Lung microvascular endothelial cell (primary cell): ENCODE measurements around the gene PLA1A. TPM values are rescaled to one million over a fixed set of nuclear protein-coding genes. Genes with fewer than 3 reads are reported as not detected.
"Not testable (repeated sequence)": the region's sequence is repeated elsewhere in the genome, so short reads cannot be mapped to it uniquely, and the experiment has no call there.

Source experiments
- DNase-seq, 2 donors: peaks; one replicate each; pipeline versions ENCODE4 v3.0.0 to v3.0.0-alpha.2; 2010; ENCODE audit warnings: low read depth in 2 of 2
- total RNA-seq: library from RNA; depleted of rRNA; stranded (reverse); fragments of >200 nt; gene quantifications from 2 replicates; pipeline ENCODE4 v1.2.1, GENCODE V29; 2014

The PLA1A gene
- total RNA-seq, 1 donor from 2014 or later = 6.2 TPM

DNA sequence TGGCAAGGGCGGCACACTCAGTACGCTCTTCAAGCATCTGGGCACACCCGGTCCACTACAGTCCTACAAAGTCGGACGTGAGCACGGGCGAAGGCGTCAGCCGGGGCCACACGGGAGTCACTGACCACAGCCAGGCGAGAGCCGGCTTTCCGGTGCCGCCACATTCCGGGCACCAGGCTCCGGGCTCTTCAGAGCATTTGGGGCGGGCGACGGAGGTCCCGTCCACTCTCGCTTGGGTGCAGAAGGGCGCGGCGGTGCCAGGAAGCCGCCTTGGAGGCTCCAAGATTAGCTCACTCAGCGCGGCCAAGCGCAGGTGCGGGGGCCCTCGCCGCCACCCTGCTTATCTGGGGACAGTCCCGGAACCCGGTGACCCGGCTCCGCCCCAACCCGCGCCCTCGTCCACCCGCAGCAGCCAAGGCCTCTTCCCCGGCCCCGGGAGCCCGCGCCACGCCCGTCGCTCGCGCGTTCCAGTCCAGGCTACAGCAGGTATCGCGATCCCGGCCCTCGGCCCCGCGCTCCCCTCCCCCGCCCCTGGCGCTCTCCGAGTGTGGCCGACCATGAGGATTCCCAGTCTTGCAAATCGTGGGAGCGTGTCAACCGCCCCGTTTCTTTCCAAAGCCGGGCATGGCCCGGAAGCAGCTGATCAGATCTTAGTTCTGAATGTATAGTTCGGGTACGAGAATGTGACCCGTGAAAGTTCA, 18.2 kb upstream of the PLA1A start, which contains the start of gene ADPRH:
ADPRH (plus strand) TSS at position 127 of the 701 bp plus-strand sequence. CDS start 2,678 bp downstream, outside the sequence.
- DNase-seq = peak; percentile 73 to 80

DNA sequence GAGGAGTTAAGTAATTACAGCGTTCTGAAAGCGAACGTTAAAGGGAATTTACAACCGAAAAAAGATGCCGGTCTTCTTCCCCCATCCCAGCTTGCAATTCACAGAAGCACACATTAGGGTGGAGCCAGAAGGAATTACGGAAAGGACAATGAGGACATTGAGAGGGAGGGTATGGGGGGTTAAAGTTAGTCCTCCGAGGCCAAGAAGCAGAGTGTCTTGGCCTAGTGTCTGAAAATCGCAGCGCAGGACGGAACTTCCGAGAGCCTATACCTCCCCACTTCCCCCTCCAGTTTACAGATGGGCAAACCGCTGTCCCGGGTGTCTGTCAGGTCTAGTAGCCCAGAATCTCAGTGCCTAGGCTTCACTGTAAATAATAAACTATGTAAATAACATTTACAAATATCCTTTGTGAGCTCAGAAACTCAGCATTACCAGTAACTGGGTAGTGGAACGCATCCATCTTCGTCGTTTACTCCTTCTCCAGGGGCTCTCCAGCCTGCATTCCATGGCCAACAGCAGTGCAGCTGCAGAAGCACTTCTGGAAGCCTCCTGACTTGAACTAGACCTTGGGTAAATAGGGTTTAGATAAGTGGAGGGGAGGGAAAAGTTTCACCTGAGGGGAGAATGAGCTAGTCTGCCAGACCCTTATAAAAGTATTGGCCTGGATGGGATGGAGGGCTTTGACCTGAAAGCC, 17.5 kb upstream of the PLA1A start:
- DNase-seq = no peak

GRCh38 chr3:119582178-119582577, 15.5 kb upstream of the PLA1A start:
- no peak for DNase-seq

DNA sequence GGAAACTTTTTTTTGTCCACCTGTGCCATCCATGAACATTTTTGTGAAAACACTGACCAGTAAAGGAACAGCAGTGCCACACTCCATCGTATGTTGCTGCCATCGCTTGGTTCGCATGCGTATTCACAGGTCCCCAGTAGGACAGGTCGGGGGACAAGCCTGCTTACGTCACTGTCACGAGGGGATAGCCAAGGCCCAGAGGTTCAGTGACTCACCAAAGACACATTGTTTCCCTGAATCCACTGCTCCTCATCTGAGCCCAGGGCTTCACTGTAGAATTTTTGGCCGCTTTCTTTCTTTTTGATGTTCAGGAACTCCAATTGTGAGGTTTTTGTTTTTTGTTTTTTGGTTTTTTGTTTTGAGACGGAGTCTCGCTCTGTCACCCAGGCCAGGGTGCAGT, 12.5 kb upstream of the PLA1A start:
- no peak for DNase-seq

GRCh38 chr3:119585856-119586570, 11.7 kb upstream of the PLA1A start:
- no peak for DNase-seq

GRCh38 chr3:119586733-119587172, 10.9 kb upstream of the PLA1A start:
- DNase-seq = no peak

DNA sequence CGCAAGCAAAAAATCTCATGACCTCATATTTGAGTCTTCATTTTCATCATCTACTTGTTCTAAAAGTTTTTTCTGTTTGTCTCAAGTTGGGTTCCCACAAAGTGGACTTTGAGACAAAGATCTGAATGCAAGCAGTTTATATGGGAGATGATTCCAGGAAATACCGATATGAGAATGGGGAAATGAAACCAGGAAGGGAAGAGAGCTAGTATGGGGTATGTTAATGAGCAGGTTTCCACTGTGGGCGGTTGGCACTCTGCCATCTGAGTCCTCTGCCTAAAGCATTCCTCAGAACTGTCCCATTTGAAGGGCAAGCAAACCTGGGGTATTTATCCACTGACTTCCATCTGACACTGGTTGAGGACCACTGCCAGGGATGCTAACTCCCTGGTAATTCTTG, 9.6 kb upstream of the PLA1A start:
- DNase-seq = peak in 1 of 2 donors; percentile 77

- no peak for DNase-seq
Observed at GRCh38 chr3:119589102-119589773, 8.4 kb upstream of the PLA1A start.

- no peak for DNase-seq
Observed at GRCh38 chr3:119590706-119591105, 7.0 kb upstream of the PLA1A start.

DNA sequence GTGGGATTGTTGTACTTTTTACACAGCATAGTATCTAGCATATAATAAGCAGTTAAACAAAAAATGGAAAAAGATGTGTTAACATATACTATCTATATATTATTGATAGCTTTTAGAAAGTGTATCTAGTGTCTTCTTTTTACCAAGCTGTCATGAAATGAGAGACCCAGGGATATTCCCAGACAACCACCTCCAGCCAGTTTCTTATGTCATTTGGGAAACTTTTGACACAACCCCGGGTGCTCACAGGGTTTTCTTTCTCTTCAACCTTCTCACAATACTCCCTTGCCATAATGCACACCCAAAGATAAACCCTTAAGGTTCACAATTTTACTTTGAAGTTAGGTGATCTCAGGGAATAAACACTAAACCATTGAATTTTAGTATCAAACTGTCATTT, 4.8 kb upstream of the PLA1A start:
- DNase-seq = no peak

DNA sequence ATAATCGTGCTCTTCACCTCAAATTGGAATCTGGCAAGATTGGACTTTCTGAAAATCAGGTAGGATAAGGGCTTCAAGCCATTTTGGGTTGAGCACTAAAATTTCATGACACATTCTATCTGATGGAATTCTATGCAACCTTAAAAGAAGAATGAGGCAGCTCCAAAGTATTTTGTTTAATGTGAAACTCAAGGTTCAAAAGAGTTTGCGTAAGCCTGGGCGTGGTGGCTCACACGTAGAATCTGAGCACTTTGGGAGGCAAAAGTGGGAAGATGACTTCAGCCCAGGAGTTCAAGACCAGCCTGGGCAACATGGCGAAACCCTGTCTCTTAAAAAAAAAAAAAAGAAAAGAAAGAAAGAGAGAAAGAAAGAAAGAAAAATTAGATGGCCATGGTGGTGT, 3.6 kb upstream of the PLA1A start:
- DNase-seq = no peak

- DNase-seq = not testable (repeated sequence)
Observed at GRCh38 chr3:119594929-119595328, 2.8 kb upstream of the PLA1A start.

DNA sequence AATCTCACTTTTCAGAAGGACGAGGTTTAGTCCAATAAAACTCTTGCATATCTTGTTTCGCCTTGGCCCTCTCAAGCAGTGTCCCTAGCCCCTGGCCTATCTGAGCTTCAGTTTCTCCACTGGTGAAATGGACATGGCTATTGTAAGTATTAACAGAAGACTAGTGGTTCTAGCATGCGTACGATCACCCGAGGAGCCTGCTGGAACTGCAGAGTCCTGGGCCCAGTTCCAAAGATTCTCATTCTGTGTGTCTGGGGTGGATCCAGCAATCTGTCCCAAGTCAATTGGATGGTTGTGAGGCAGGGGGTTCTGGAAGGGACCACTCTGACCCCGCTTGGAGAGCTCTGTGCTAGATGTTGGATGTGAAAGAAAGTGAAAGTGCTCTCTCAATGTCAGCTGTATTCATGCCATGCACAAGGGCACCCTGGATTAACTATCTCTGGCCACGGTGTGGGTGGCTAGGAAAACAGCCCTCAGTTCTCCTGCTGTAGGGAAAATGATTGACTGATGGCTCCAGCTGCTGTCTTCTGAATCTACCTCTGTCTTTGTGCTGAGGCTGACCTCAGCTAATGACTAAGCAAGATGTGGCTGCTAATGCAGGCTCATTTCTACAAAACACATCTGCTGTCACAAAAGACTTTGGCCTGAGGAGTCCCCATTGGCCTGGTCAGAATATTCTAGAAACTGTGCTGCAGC, 1.9 kb upstream of the PLA1A start:
- peak in 1 of 2 donors; percentile 19 for DNase-seq

- no peak for DNase-seq
Observed at GRCh38 chr3:119596398-119596797, 1.3 kb upstream of the PLA1A start.

GRCh38 chr3:119598410-119599098, 869 bp downstream of the PLA1A start:
- DNase-seq = no peak

DNA sequence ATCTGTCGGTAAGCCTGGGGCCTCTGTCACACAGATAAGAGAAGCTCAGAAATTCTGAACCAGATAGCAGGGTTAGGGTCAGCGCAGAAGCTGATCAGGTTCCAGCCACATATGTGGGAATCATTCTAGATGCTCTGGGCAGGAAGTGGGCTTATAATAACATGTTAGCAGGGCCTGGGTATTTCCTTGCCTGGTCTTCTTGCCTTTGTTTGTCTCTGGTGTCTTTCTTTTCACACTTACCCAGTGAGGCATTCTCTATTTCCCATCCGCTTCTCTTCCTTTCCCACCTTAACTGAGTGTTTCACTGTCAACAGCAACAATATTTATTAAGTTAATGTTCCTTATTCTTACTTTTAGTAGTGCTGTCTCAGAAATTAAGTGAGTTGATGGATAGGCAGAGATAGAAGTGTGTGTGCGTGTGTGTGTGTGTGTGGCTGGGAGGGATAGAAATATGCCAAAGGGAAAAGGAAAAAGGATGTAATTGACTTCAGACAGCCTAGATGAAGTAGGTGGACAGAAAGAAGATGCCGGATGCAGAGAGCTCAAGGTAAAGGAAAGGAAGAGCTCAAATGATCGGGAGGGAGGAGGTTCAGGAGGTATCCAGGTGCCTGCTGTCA, 2.0 kb downstream of the PLA1A start:
- DNase-seq = no peak

- DNase-seq = peak in 1 of 2 donors; percentile 31
Observed at GRCh38 chr3:119600732-119601131, 3.0 kb downstream of the PLA1A start.

DNA sequence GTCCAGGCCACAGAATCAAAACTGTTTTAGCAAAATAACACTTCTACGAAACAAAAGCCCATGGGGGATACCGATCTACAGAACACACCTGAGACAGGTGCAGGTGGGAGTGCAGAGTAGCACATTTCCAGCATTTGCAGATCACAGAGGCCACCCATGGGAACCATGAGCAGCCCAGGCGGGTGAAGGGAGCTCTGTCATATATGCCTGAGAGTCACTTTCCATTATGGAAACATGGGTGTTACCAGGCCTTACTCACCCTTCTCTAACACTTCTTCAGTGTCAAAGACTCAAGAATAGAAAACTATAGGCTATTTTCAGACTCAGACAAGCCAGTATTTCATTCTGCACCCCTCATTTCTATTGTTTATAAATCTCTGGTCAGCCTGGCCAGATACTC, 3.5 kb downstream of the PLA1A start:
- DNase-seq = no peak

DNA sequence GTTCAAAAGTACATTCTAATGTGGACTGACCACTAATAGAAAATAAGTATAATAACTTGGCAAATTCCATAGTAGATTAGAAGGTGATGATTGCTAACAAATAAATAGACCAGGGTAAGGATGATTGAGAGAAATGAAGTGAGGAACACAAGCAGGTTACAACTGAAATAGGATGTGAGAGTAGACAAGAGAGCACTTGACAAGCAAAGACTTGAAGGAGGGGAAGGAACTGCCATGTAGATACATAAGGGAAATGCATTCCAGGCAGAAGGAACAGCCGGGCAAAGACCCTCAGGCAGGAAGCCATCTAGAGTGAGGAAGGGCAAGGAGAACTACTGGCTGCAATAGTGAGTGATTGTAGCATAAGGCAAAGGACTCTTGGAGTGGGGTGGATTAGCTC, 5.0 kb downstream of the PLA1A start:
- no peak for DNase-seq

- peak in 1 of 2 donors; percentile 48 for DNase-seq
Observed at GRCh38 chr3:119604878-119605277, 7.2 kb downstream of the PLA1A start.
